KG1 (cell line): ENCODE measurements around the gene AUP1.

Source experiments
- DNase-seq: peaks from one replicate; lab custom pipeline; 2025; lab: John Stamatoyannopoulos, UW

Gene AUP1

DNA sequence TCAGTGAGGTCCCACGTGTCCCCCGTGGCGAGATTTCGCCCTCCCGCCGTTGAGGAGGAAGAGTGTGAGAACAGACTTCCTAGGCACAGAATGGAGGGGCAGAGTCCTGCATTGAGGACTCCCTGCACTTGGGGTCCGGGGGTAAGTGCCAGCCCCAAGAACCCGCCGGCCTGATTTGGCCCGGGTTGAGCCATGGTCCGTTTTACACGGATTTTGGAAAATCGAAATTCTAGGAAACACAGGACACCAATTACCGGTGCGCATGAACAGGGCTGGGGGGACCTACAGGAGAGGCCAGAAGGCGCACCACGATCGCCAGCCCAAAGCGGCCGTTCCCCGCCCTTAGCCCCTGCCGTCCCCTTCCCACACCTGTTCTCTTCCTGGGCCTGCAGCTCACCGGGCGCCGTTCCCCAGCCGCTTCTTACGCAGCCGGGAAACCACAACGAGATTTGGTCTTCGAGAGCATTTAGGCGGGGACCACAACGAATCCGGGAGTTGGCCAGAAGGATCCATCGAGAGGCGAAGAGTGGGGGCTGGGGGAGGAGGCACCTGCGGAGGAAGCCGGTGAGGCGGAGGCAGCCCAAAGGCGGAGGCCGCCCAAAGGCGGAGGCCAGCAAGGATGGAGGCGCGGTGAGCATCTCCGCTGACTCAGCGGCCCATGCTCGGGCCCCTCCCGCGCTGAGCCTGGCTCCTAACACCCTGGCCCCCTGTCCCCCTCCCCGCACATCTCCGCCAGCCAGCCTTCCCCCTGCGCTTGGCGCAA is 15.7 kb downstream of the AUP1 start:
- no peak for DNase-seq

DNA sequence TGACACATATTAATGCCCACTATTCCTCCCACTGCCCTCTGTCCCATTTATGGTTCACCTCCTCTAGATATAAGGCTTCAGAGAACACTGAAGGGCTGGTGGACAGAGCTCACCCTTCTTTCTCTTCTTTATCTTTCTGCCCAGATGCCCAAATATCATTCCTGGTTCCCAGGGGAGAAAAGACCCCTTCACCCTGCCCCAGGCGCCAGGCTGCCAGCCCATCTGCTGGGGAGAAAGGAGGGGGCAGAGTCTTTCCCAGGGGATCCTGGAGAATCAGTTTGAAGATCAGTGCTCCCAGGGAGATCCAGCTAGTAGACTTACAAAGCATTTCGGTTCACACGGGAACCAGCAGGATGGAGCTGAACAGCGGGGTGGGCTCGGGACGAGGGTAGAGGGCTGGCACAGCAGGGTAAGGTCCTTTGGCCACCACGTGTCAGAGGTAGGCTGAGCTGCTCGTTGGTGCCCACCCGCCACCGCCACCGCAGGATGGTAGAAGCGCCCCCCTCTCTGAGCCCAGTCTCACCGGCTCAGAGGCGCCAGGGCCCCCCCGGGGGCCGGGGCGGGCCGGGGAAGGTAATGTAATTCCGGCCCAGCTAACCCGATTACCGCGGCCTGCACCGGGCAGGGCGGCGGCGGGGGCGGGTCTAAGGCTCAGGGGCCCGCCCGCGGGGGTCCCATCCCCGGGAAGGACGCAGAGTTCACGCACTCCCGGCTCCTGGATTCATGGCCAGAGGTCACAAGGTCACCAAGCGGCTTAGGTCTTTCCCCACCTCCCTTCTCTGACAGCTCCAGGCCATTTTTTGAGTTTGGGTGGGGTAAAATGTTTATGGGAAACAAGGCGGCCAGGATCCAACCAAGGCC is 16.5 kb downstream of the AUP1 start:
- DNase-seq: no peak

GRCh38 chr2:74511104-74511989 is 18.2 kb downstream of the AUP1 start:
- DNase-seq: no peak

- no peak for DNase-seq
Measured at GRCh38 chr2:74510272-74510671, 19.2 kb downstream of the AUP1 start.

- no peak for DNase-seq
Measured at GRCh38 chr2:74507926-74508520, 21.5 kb downstream of the AUP1 start.

- peak; percentile 97 for DNase-seq
Measured at GRCh38 chr2:74507145-74507925, 22.2 kb downstream of the AUP1 start, which contains the start of gene PCGF1. TSS of gene PCGF1 (minus strand) at chr2:74507695. CDS start at chr2:74507668, 27 bp downstream.

GRCh38 chr2:74505448-74506246 is 23.9 kb downstream of the AUP1 start:
- no peak for DNase-seq

GRCh38 chr2:74504591-74504990 is 24.9 kb downstream of the AUP1 start:
- no peak for DNase-seq

- no peak for DNase-seq
Measured at GRCh38 chr2:74503506-74504475, 25.7 kb downstream of the AUP1 start.

DNA sequence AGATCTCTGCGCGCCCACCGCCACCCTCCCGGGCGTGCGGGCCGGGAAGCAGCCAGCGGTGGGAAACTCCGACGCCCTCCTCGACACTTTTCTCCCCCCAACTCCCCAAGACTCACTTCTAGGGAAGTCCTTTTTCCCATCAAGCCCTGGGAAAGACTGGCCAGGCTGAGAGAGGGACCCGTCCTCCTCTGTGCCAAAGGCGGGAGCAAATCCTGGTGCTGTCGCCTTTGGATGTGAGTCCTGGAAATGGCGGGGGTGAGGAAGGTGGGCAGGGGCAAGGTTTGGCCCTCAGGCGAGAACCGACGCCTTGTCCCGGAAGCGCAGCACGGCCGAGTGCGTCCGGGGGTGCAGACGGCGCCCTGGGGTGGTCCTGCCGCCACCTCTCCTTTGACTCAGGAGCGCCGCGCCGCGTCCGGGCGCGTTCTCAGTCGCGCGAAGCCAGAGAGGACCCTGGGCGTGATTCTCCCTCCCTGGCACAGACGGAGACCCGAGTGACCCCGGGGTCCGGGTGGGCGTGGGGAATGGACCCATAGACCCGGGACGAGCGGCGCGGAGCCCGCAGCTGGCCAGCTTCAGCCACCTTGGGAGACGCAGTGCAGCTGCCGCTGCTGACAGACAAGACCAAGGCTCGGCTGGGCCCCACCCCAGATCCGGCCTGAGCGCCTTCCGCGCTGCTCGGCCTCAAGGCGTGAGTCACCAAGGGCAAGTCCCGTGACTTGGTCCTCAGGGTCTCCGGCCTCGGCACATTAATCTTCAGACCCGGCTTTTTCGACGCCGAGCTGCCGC is 26.6 kb downstream of the AUP1 start:
- no peak for DNase-seq

DNA sequence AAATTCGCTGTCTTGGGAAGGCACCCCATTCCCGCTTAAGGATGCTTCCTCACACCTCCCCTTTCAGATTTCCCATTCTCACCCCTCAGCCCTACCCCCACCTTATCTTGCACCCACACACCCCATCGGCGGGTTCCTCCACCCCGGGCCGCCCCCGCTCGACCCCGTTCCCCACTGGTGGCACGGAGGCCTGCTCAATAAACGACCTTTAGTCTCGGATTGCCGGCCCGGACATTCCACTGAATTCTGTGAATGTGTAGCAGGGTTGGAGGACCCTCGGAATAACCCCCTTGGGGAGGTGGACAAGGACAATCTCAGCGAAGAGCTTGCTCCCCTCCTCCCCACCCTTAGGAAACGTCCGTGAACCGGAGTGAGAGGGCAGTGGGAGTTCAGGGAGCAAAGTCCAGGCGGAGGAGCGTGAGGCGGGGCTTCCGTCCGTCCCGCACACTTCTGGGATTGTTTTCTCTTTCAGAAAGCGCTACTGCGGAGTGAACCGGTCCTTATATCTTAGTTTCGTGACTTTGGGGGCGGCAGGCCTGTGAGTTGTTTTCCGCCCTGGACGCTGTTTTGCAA is 27.3 kb downstream of the AUP1 start:
- no peak for DNase-seq

GRCh38 chr2:74501335-74502071 is 28.0 kb downstream of the AUP1 start:
- no peak for DNase-seq

DNA sequence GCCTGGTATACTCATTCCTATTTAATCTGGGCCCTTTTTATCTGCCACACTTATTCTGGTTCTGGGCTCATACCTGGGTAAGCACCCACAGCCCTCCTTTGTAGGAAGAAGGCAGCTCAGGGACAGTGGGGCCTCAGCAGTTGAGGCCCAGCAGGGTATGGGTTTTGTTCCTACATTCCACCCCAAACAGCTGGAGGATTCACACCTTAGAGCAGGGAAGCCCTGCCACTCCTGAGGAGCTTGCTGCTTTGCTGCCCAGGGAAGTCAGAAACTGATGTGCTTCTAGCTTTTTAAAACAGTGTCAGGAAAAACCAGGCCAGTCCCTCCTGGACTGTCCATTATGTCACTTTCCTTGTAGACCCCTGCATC is 28.9 kb downstream of the AUP1 start:
- DNase-seq: no peak

GRCh38 chr2:74499940-74500577 is 29.4 kb downstream of the AUP1 start:
- DNase-seq: no peak

DNA sequence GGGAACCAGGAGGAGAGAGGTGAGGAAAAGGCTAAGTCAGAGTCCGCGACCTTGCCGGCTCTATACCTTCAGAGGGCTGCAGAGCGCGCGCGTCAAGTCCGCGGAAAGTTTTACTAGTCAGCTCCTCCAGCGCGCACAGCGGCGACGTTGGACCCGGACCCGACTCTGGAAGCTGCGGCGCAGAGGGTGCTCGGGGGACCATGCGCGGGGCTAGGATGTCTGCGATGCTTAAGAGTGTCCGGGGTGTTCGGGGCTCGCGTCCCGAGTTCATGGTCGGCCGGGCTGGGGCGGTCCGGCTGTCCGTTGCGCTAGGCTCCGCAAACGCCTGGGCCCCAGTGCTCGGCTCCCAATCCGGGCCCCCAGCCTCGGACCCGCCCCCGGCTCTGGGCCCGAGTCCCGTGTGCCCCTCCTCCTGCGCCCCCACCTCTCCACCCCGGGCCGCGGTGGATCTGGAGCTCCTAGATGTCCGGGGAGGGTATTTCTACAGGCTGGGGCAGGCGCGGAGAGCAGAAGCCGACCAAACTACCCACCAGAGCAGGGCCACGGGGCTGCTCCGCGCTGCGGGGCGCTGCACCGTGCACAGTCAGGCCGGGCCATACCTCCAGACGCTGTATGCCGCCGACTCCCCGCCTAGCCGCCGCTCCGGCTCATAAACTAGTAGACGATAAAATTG is 30.1 kb downstream of the AUP1 start, which contains the start of gene LBX2:
Gene LBX2, minus strand, starts transcription at position 337 of the 673 bp plus-strand sequence. Its CDS starts 66 bp downstream, at position 271.
- DNase-seq: peak; percentile 24
